SK-N-SH (cell line): ENCODE results near the gene ERC1. TPM values are rescaled to one million over a fixed set of nuclear protein-coding genes. Genes with fewer than 3 reads are reported as not detected.
"Not testable (repeated sequence)": the region's sequence is repeated elsewhere in the genome, so short reads cannot be mapped to it uniquely, and the experiment has no call there.

Source experiments
- CTCF ChIA-PET: fragments of 300-600, 350-600 bp; formaldehyde crosslinking; extraction: SDS; loops from one replicate; lab custom pipeline; 2021; lab: Yijun Ruan, JAX
- POLR2A ChIA-PET: fragments of 350-600 bp; sonication (Branson Sonifier 250); formaldehyde crosslinking; extraction: SDS; loops from one replicate; lab custom pipeline; 2020; ENCODE audit warnings: antibody characterized with exemption, inconsistent platforms; lab: Yijun Ruan, JAX
- DNase-seq: peaks from one replicate; pipeline ENCODE4 v3.0.0; 2012
- H2AFZ ChIP-seq: fragments of 200-600 bp; sonication (generic); 2 replicates; pipeline ENCODE4 v1.8.1; 2016; ENCODE audit warnings: antibody characterized with exemption, mild to moderate bottlenecking, low read depth
- H3F3A ChIP-seq: fragments of 200-600 bp; sonication (generic); replicated peaks from 2 replicates; pipeline ENCODE3; 2016; ENCODE audit warnings: antibody characterized with exemption, mild to moderate bottlenecking; ENCODE audit not compliant: insufficient read depth
- H3K27ac ChIP-seq, 2 experiments: fragments of 200-500 bp in 1 of 2; fragments of 200-600 bp in 1 of 2; sonication (Bioruptor generic) in 1 of 2; sonication (generic), shearing (Covaris generic) in 1 of 2; 2 replicates each; pipeline versions ENCODE4 v1.5.1 to v1.6.1; 2014 to 2016; ENCODE audit warnings: low read depth in 2 of 2, inconsistent platforms in 1 of 2, low read length in 1 of 2, mild to moderate bottlenecking in 1 of 2, mixed read lengths in 1 of 2
- H3K27me3 ChIP-seq: fragments of 200-600 bp; sonication (generic), shearing (Covaris generic); 2 replicates; pipeline ENCODE4 v1.6.1; 2016; ENCODE audit warnings: mixed run types; ENCODE audit not compliant: insufficient read depth
- H3K36me3 ChIP-seq, 2 experiments: fragments of 200-500 bp in 1 of 2; fragments of 200-600 bp in 1 of 2; sonication (Bioruptor generic) in 1 of 2; sonication (generic) in 1 of 2; replicated peaks in 1 of 2; 2 replicates each; pipeline versions ENCODE3 to v1.5.1; 2014 to 2016; ENCODE audit warnings: low read length in 1 of 2, mild to moderate bottlenecking in 1 of 2; ENCODE audit not compliant: insufficient read depth in 2 of 2, control insufficient read depth in 1 of 2
- H3K4me1 ChIP-seq, 2 experiments: fragments of 200-500 bp in 1 of 2; fragments of 200-600 bp in 1 of 2; sonication (Bioruptor generic) in 1 of 2; sonication (generic), shearing (Covaris generic) in 1 of 2; 2 replicates each; pipeline versions ENCODE4 v1.5.1 to v1.6.1; 2014 to 2016; ENCODE audit warnings: low read depth in 1 of 2, low read length in 1 of 2, mixed run types in 1 of 2; ENCODE audit not compliant: insufficient read depth in 2 of 2, control insufficient read depth in 1 of 2
- H3K4me2 ChIP-seq: fragments of 200-600 bp; sonication (generic), shearing (Covaris generic); 2 replicates; pipeline ENCODE4 v1.6.1; 2017; ENCODE audit warnings: mixed run types
- H3K4me3 ChIP-seq, 2 experiments: fragments of 200-500 bp in 1 of 2; fragments of 200-600 bp in 1 of 2; sonication (Bioruptor generic) in 1 of 2; sonication (generic), shearing (Covaris generic) in 1 of 2; 2 replicates each; pipeline versions ENCODE4 v1.5.1 to v1.8.1; 2014 to 2016; ENCODE audit warnings: low read depth in 2 of 2, inconsistent platforms in 1 of 2, low read length in 1 of 2, mild to moderate bottlenecking in 1 of 2, mixed read lengths in 1 of 2, moderate library complexity in 1 of 2
- H3K79me2 ChIP-seq: fragments of 200-600 bp; sonication (generic); 2 replicates; pipeline ENCODE4 v1.8.1; 2017; ENCODE audit warnings: mild to moderate bottlenecking; ENCODE audit not compliant: insufficient read depth
- H3K9ac ChIP-seq: fragments of 200-600 bp; sonication (generic); 2 replicates; pipeline ENCODE4 v1.6.1; 2017; ENCODE audit warnings: mixed run types
- H3K9me2 ChIP-seq: fragments of 200-600 bp; sonication (generic); 2 replicates; pipeline ENCODE4 v1.6.1; 2017; ENCODE audit warnings: mixed run types
- H3K9me3 ChIP-seq: fragments of 200-600 bp; sonication (generic); 2 replicates; pipeline ENCODE4 v1.6.1; 2017; ENCODE audit warnings: mixed run types, mild to moderate bottlenecking, moderate library complexity
- H4K20me1 ChIP-seq: fragments of 200-600 bp; sonication (generic); 2 replicates; pipeline ENCODE4 v1.6.1; 2017; ENCODE audit warnings: mild to moderate bottlenecking, mixed run types; ENCODE audit not compliant: insufficient read depth
- FOXJ3 ChIP-seq: sonication (generic); formaldehyde crosslinking; IDR thresholded peaks from 2 replicates; pipeline ENCODE4 v1.5.1; 2020; ENCODE audit warnings: mild to moderate bottlenecking, missing genetic modification reagents
- GABPA ChIP-seq: IDR thresholded peaks from 2 replicates; pipeline ENCODE4 v1.4.0; 2012; ENCODE audit warnings: low read depth, mild to moderate bottlenecking
- MEF2A ChIP-seq: IDR thresholded peaks from 2 replicates; pipeline ENCODE4 v1.4.0; 2012; ENCODE audit warnings: low read depth, borderline replicate concordance
- SMC3 ChIP-seq: IDR thresholded peaks from 2 replicates; pipeline ENCODE4 v1.6.1; 2012; ENCODE audit warnings: low read depth, low read length, improper control_type of control experiment
- TAF1 ChIP-seq: IDR thresholded peaks from 2 replicates; pipeline ENCODE4 v1.6.1; 2012; ENCODE audit warnings: low read depth, mild to moderate bottlenecking, low read length, moderate library complexity, borderline replicate concordance
- TCF12 ChIP-seq: IDR thresholded peaks from 2 replicates; pipeline ENCODE4 v1.4.0; 2012
- USF1 ChIP-seq: IDR thresholded peaks from 2 replicates; pipeline ENCODE4 v1.4.0; 2012; ENCODE audit warnings: low read depth, borderline replicate concordance
- WGBS: methylation state at CpG from one replicate; pipeline ENCODE4 v1.1.6; 2017; ENCODE audit warnings: low lambda C conversion rate; 5-methylcytosine and 5-hydroxymethylcytosine counted together
- polyA plus RNA-seq, 3 experiments: library from polyadenylated mRNA; depleted of rRNA; stranded (reverse); fragments of >200 nt; gene quantifications; 2 replicates each; pipeline ENCODE4 v1.2.3, GENCODE V29; 2012
- TF ChIP-seq, protein P1 (sequence below): IDR thresholded peaks from 2 replicates; pipeline ENCODE4 v1.6.1; 2012; ENCODE audit warnings: mild to moderate bottlenecking, low read depth, low read length, moderate library complexity
- TF ChIP-seq, protein P2 (sequence below): fragments of 200-600 bp; sonication (generic); IDR thresholded peaks from 2 replicates; pipeline ENCODE4 v1.6.1; 2017; ENCODE audit warnings: antibody characterized with exemption, mild to moderate bottlenecking, moderate library complexity

ERC1 gene
- polyA plus RNA-seq, 1 of the 3 experiments (the other 2 are of a cell fraction): 7.5 TPM

GRCh38 chr12:1338483-1339177, 347.6 kb downstream of the ERC1 start (continued):
- TF ChIP-seq TCF12: no peak
- no peak for TF ChIP-seq FOXJ3
- TF ChIP-seq, protein P1, sequence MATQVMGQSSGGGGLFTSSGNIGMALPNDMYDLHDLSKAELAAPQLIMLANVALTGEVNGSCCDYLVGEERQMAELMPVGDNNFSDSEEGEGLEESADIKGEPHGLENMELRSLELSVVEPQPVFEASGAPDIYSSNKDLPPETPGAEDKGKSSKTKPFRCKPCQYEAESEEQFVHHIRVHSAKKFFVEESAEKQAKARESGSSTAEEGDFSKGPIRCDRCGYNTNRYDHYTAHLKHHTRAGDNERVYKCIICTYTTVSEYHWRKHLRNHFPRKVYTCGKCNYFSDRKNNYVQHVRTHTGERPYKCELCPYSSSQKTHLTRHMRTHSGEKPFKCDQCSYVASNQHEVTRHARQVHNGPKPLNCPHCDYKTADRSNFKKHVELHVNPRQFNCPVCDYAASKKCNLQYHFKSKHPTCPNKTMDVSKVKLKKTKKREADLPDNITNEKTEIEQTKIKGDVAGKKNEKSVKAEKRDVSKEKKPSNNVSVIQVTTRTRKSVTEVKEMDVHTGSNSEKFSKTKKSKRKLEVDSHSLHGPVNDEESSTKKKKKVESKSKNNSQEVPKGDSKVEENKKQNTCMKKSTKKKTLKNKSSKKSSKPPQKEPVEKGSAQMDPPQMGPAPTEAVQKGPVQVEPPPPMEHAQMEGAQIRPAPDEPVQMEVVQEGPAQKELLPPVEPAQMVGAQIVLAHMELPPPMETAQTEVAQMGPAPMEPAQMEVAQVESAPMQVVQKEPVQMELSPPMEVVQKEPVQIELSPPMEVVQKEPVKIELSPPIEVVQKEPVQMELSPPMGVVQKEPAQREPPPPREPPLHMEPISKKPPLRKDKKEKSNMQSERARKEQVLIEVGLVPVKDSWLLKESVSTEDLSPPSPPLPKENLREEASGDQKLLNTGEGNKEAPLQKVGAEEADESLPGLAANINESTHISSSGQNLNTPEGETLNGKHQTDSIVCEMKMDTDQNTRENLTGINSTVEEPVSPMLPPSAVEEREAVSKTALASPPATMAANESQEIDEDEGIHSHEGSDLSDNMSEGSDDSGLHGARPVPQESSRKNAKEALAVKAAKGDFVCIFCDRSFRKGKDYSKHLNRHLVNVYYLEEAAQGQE: no peak
- TF ChIP-seq SMC3: no peak
- no peak for TF ChIP-seq USF1
- no peak for TF ChIP-seq TAF1
- no peak for TF ChIP-seq MEF2A
- TF ChIP-seq, protein P2, sequence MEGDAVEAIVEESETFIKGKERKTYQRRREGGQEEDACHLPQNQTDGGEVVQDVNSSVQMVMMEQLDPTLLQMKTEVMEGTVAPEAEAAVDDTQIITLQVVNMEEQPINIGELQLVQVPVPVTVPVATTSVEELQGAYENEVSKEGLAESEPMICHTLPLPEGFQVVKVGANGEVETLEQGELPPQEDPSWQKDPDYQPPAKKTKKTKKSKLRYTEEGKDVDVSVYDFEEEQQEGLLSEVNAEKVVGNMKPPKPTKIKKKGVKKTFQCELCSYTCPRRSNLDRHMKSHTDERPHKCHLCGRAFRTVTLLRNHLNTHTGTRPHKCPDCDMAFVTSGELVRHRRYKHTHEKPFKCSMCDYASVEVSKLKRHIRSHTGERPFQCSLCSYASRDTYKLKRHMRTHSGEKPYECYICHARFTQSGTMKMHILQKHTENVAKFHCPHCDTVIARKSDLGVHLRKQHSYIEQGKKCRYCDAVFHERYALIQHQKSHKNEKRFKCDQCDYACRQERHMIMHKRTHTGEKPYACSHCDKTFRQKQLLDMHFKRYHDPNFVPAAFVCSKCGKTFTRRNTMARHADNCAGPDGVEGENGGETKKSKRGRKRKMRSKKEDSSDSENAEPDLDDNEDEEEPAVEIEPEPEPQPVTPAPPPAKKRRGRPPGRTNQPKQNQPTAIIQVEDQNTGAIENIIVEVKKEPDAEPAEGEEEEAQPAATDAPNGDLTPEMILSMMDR: no peak
- no peak for TF ChIP-seq GABPA
- TF ChIP-seq, all 33 proteins: peak for 0

DNA sequence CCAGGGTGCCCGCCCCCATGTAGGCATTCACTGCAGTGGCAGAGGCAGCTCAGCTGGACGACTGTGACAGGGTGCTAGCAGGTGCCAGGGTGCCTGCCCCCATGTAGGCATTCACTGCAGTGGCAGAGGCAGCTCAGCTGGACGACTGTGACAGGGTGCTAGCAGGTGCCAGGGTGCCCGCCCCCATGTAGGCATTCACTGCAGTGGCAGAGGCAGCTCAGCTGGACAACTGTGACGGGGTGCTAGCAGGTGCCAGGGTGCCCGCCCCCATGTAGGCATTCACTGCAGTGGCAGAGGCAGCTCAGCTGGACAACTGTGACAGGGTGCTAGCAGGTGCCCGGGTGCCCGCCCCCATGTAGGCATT, 348.1 kb downstream of the ERC1 start:
- H3K36me3 ChIP-seq, H4K20me1 ChIP-seq, H3K27me3 ChIP-seq, H3K4me2 ChIP-seq, H3K9me3 ChIP-seq, CTCF ChIA-PET, DNase-seq, H3K4me1 ChIP-seq, H3K9ac ChIP-seq, H3F3A ChIP-seq, H3K4me3 ChIP-seq, H2AFZ ChIP-seq, H3K9me2 ChIP-seq, H3K27ac ChIP-seq: not testable (repeated sequence)
- H3K79me2 ChIP-seq: peaks cover 24% of the 10 kb centered on the region
- WGBS: no CpG with 5 or more reads among the region's 8 CpGs
- POLR2A ChIA-PET: interaction anchor here (0.7 kb wide), 1 partner anchor 26 kb away, joined by 3 read pairs; no protein-coding TSS in a partner anchor
